Measurements from ENCODE around the gene GRIK4.
A peak's percentile ranks its signal among the peaks of the same experiment; 100 is the strongest.

GRIK4 gene

GRCh38 chr11:120558744-120559431 lies 47.3 kb downstream of the GRIK4 start:
- 0 out of 22 replicates have a peak overlapping the region, but pooled peaks of 2 of the 11 experiments have one; percentile 13 to 15 for H3K4me2 ChIP-seq
- no peak overlapping the region for H3K27ac ChIP-seq
- peaks cover 0 to 12% (median 0%) of the 10 kb centered on the region in 11 experiments; a peak in 2 of 22 replicates for H4K20me1 ChIP-seq
- peaks cover 12 to 22% (median 14%) of the 10 kb centered on the region in 11 experiments for H3K27me3 ChIP-seq
- peaks cover 14 to 31% (median 19%) of the 10 kb centered on the region in 10 experiments; a peak in 19 of 20 replicates for H3K4me1 ChIP-seq
- H3K4me3 ChIP-seq: no peak overlapping the region
- no peaks in the 10 kb centered on the region for H3K36me3 ChIP-seq
- H3K9me3 ChIP-seq (replicated peaks in 1 of 11): no peaks in the 10 kb centered on the region
- no peak for TF ChIP-seq Cebpa-rat (IDR thresholded peaks at IDR 0.05)
- no peak overlapping the region for H3K9ac ChIP-seq

- Histone ChIP-seq H3K9me3 (replicated peaks in 1 of 11) (no peaks in the 10 kb centered on the region), H3K27me3 (peaks cover 21 to 44% (median 33%) of the 10 kb centered on the region in 11 experiments), H3K4me3 (no peak overlapping the region), H3K4me1 (peaks cover 15 to 35% (median 27%) of the 10 kb centered on the region in 10 experiments), H3K36me3 (no peaks in the 10 kb centered on the region), H3K4me2 (no peak overlapping the region), H4K20me1 (peaks cover 0 to 13% (median 0%) of the 10 kb centered on the region in 11 experiments; a peak in 3 of 22 replicates), H3K9ac (no peak overlapping the region), H3K27ac (no peak overlapping the region)
- TF ChIP-seq Cebpa-rat (IDR thresholded peaks at IDR 0.05): no peak
These were observed 49.7 kb downstream of the GRIK4 start for GRCh38 chr11:120561286-120561685.

- peaks cover 0 to 13% (median 0%) of the 10 kb centered on the region in 11 experiments; a peak in 3 of 22 replicates for H4K20me1 ChIP-seq
- no peaks in the 10 kb centered on the region for H3K9me3 ChIP-seq (replicated peaks in 1 of 11)
- no peaks in the 10 kb centered on the region for H3K36me3 ChIP-seq
- peaks cover 21 to 44% (median 33%) of the 10 kb centered on the region in 11 experiments for H3K27me3 ChIP-seq
- peaks cover 15 to 35% (median 27%) of the 10 kb centered on the region in 10 experiments for H3K4me1 ChIP-seq
- no peak overlapping the region for H3K27ac ChIP-seq
- H3K9ac ChIP-seq: no peak overlapping the region
- no peak overlapping the region for H3K4me3 ChIP-seq
- H3K4me2 ChIP-seq: peak overlapping the region in 3 of 11 experiments; percentile 98 to 100 (median 99); a peak in 2 of 22 replicates
- no peak for TF ChIP-seq Cebpa-rat (IDR thresholded peaks at IDR 0.05)
These were observed 51.4 kb downstream of the GRIK4 start for GRCh38 chr11:120562806-120563425.

- Histone ChIP-seq H3K4me1 (peaks cover 15 to 31% (median 27%) of the 10 kb centered on the region in 10 experiments), H3K27ac (peak overlapping the region in 8 of 11 experiments; percentile 16 to 82 (median 59); a peak in 12 of 22 replicates), H3K9me3 (replicated peaks in 1 of 11) (no peaks in the 10 kb centered on the region), H3K9ac (peak overlapping the region; percentile 37 to 75 (median 53); a peak in 18 of 22 replicates), H3K36me3 (no peaks in the 10 kb centered on the region), H3K27me3 (peaks cover 21 to 44% (median 33%) of the 10 kb centered on the region in 11 experiments), H3K4me2 (peak overlapping the region; percentile 92 to 100 (median 98)), H3K4me3 (peak overlapping the region; percentile 33 to 68 (median 55)), H4K20me1 (peaks cover 0 to 13% (median 0%) of the 10 kb centered on the region in 11 experiments; a peak in 3 of 22 replicates)
- no peak for TF ChIP-seq Cebpa-rat (IDR thresholded peaks at IDR 0.05)
These were observed 52.4 kb downstream of the GRIK4 start for GRCh38 chr11:120563703-120564572.

GRCh38 chr11:120564573-120565311 lies 53.2 kb downstream of the GRIK4 start:
- Histone ChIP-seq H3K4me2 (peak overlapping the region; percentile 92 to 100 (median 98)), H3K27ac (peak overlapping the region in 8 of 11 experiments; percentile 16 to 82 (median 59); a peak in 12 of 22 replicates), H4K20me1 (peaks cover 0 to 13% (median 0%) of the 10 kb centered on the region in 11 experiments; a peak in 3 of 22 replicates), H3K27me3 (peaks cover 21 to 44% (median 33%) of the 10 kb centered on the region in 11 experiments), H3K4me3 (peak overlapping the region; percentile 33 to 68 (median 55)), H3K4me1 (peaks cover 15 to 31% (median 26%) of the 10 kb centered on the region in 10 experiments), H3K9me3 (replicated peaks in 1 of 11) (no peaks in the 10 kb centered on the region), H3K36me3 (no peaks in the 10 kb centered on the region), H3K9ac (peak overlapping the region; percentile 37 to 75 (median 53); a peak in 18 of 22 replicates)
- no peak; a peak in 1 of 22 replicates for TF ChIP-seq Cebpa-rat (IDR thresholded peaks at IDR 0.05)

GRCh38 chr11:120565466-120566155 lies 54.1 kb downstream of the GRIK4 start:
- Histone ChIP-seq H3K27ac (peak overlapping the region in 4 of 11 experiments; percentile 40 to 58 (median 47); a peak in 8 of 22 replicates), H3K4me2 (peak overlapping the region; percentile 92 to 100 (median 98)), H3K4me1 (peaks cover 15 to 31% (median 26%) of the 10 kb centered on the region in 10 experiments), H3K36me3 (no peaks in the 10 kb centered on the region), H3K4me3 (0 out of 20 replicates have a peak overlapping the region, but pooled peaks of 1 of the 10 experiments have one; percentile 52), H3K9me3 (replicated peaks in 1 of 11) (no peaks in the 10 kb centered on the region), H3K9ac (peak overlapping the region in 3 of 11 experiments; percentile 23 to 62 (median 41); a peak in 4 of 22 replicates), H4K20me1 (peaks cover 0 to 13% (median 0%) of the 10 kb centered on the region in 11 experiments; a peak in 3 of 22 replicates), H3K27me3 (peaks cover 21 to 44% (median 33%) of the 10 kb centered on the region in 11 experiments)
- TF ChIP-seq Cebpa-rat (IDR thresholded peaks at IDR 0.05): no peak

- H3K9me3 ChIP-seq (replicated peaks in 1 of 11): no peaks in the 10 kb centered on the region
- no peak for TF ChIP-seq Cebpa-rat (IDR thresholded peaks at IDR 0.05)
- H3K9ac ChIP-seq: peak overlapping the region in 1 of 11 experiments; percentile 41; a peak in 1 of 22 replicates
- no peak overlapping the region for H3K4me3 ChIP-seq
- H3K4me2 ChIP-seq: peak overlapping the region in 10 of 11 experiments; percentile 92 to 100 (median 98); a peak in 15 of 22 replicates
- H3K27ac ChIP-seq: peak overlapping the region in 2 of 11 experiments; percentile 41 to 53; a peak in 3 of 22 replicates
- H3K36me3 ChIP-seq: no peaks in the 10 kb centered on the region
- H3K4me1 ChIP-seq: peaks cover 15 to 31% (median 26%) of the 10 kb centered on the region in 10 experiments
- H3K27me3 ChIP-seq: peaks cover 21 to 44% (median 33%) of the 10 kb centered on the region in 11 experiments
- H4K20me1 ChIP-seq: peaks cover 0 to 13% (median 0%) of the 10 kb centered on the region in 11 experiments; a peak in 3 of 22 replicates
These were observed 54.6 kb downstream of the GRIK4 start for GRCh38 chr11:120566176-120566575.
